Measurements from ENCODE around the gene PIK3CB. TPM values are rescaled to one million over a fixed set of nuclear protein-coding genes. Genes with fewer than 3 reads are reported as not detected.
"Not testable (repeated sequence)": the region's sequence is repeated elsewhere in the genome, so short reads cannot be mapped to it uniquely, and the experiment has no call there.

PIK3CB gene
- total RNA-seq, 2 experiments from 2014 or later: 13.5 to 14.4 TPM

GRCh38 chr3:138694287-138695007, 140.3 kb downstream of the PIK3CB start:
- H3K4me1 Mint-ChIP-seq: no peaks in the 10 kb centered on the region
- POLR2A ChIA-PET: interaction anchor here (0.7 to 2.3 kb wide), 2 partner anchors 100 to 221 kb away, joined by 3 to 7 read pairs; partner anchors contain the start of gene CEP70
- H3K4me3 Mint-ChIP-seq: no peak overlapping the region
- H3K27me3 Mint-ChIP-seq: no peaks in the 10 kb centered on the region
- H3K36me3 Mint-ChIP-seq (ENCODE audit: low read depth): peaks cover 3% of the 10 kb centered on the region
- H3K9me3 Mint-ChIP-seq: no peaks in the 10 kb centered on the region
- no peak overlapping the region for H3K27ac Mint-ChIP-seq
- no peak for DNase-seq
- CTCF ChIA-PET: interaction anchor here (1.3 to 14.9 kb wide), 3 partner anchors 100 to 242 kb away, joined by 5 to 405 read pairs (median 5); partner anchors contain the start of gene CEP70

DNA sequence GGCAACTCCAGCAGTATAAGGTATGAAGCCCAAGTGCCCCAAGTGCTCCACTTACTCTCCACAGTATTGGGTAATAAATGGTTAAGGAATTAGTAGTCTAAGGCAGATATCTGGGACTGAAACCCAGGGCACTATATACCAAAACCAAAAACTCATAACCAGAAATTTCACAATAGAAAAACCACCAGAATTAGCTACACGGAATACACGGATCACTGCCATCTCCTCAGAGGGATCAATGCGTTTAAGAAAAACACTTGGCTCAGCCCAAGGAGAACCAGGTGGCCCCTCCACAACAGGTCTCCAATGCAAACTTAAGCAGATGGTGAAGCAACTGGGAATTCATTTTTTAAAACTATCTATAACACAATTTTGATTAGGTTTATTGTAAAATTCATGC, 142.6 kb downstream of the PIK3CB start:
- CTCF ChIA-PET: interaction anchor here (14.9 kb wide), 1 partner anchor 226 kb away, joined by 405 read pairs; no protein-coding TSS in a partner anchor
- peaks cover 5% of the 10 kb centered on the region for H3K36me3 Mint-ChIP-seq (ENCODE audit: low read depth)
- POLR2A ChIA-PET: no interaction called here

DNA sequence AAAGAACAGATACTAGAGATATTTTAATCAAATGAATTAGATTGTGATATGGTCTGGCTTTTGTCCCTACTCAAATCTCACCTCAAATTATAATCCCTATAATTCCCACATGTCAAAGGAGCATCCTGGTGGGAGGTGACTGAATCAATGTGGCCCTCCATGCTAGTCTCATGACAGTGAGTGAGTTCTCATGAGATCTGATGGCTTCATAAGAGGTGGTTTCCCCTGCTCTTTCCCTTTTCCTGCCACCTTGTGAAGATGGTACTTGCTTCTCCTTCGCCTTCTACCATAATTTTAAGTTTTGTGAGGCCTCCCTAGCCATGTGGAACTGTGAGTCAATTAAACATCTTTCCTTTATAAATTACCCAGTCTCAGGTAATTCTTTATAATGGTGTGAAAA, 143.4 kb downstream of the PIK3CB start:
- ChIA-PET CTCF (interaction anchor here (5.3 to 14.9 kb wide), 2 partner anchors 224 to 227 kb away, joined by 45 to 405 read pairs; no protein-coding TSS in a partner anchor), POLR2A (no interaction called here)
- no peak overlapping the region for H3K27ac Mint-ChIP-seq
- peaks cover 10% of the 10 kb centered on the region for H3K4me1 Mint-ChIP-seq
- no peaks in the 10 kb centered on the region for H3K9me3 Mint-ChIP-seq
- H3K36me3 Mint-ChIP-seq (ENCODE audit: low read depth): peaks cover 5% of the 10 kb centered on the region
- no peaks in the 10 kb centered on the region for H3K27me3 Mint-ChIP-seq
- no peak overlapping the region for H3K4me3 Mint-ChIP-seq
- DNase-seq: no peak

More for the DNA sequence above, 142.6 kb downstream of the PIK3CB start:
- Mint-ChIP-seq H3K4me3 (no peak overlapping the region), H3K4me1 (peaks cover 3% of the 10 kb centered on the region), H3K27me3 (no peaks in the 10 kb centered on the region), H3K9me3 (no peaks in the 10 kb centered on the region), H3K27ac (no peak overlapping the region)
- no peak for DNase-seq

DNA sequence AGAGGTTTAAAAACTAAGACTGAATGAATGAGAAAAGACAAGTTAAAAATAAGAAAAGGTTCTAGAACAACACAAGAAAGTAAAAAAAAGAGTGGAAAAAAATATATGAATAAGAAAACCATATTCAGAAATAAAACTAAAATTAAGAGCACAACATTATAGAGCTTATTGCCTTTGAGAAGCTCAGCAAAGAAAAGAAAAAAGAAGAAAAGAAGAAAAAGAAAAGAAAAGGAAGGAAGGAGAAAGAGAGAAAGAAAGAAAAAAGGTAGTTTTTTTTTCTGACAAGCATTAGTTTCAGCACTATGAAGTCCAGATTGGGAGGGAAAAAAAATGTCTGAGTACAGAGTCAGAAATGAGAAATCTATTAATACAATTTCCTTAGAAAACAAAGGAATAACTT, 144.7 kb downstream of the PIK3CB start:
- peaks cover 10% of the 10 kb centered on the region for H3K4me1 Mint-ChIP-seq

DNA sequence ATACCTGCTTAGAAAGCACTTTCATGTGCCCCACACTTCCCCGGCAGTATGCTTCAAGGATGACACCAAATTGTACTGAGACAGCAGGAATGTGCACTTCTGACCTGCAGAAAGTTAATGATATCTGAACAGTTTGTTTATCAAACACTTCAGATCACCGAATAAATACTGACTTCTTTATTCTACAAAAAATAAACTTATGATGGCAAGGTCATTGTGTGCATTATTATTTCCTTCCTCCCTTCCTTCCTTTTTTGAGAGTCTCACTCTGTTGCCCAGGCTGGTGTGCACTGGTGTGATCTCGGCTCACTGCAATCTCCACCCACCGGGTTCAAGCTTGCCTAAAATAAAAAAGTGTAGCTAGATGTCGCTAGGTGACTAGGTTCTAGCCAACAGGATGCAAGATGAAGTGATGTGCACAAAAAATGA, 145.8 kb downstream of the PIK3CB start:
- no peak for DNase-seq
- Mint-ChIP-seq H3K27me3 (no peaks in the 10 kb centered on the region), H3K4me3 (no peak overlapping the region), H3K27ac (no peak overlapping the region), H3K4me1 (peaks cover 10% of the 10 kb centered on the region), H3K9me3 (no peaks in the 10 kb centered on the region), H3K36me3 (ENCODE audit: low read depth) (peaks cover 5% of the 10 kb centered on the region)
- POLR2A ChIA-PET: no interaction called here
- CTCF ChIA-PET: interaction anchor here (0.6 to 5.3 kb wide), 7 partner anchors 10 to 234 kb away, joined by 3 to 45 read pairs (median 4); no protein-coding TSS in a partner anchor

More for the DNA sequence above, 144.7 kb downstream of the PIK3CB start:
- POLR2A ChIA-PET: no interaction called here
- H3K27me3 Mint-ChIP-seq: no peaks in the 10 kb centered on the region
- CTCF ChIA-PET: interaction anchor here (0.7 to 5.3 kb wide), 5 partner anchors 9 to 245 kb away, joined by 4 to 45 read pairs (median 6); no protein-coding TSS in a partner anchor
- H3K9me3 Mint-ChIP-seq: no peaks in the 10 kb centered on the region
- H3K36me3 Mint-ChIP-seq (ENCODE audit: low read depth): peaks cover 5% of the 10 kb centered on the region
- H3K4me3 Mint-ChIP-seq: no peak overlapping the region
- H3K27ac Mint-ChIP-seq: no peak overlapping the region
- DNase-seq: no peak

DNA sequence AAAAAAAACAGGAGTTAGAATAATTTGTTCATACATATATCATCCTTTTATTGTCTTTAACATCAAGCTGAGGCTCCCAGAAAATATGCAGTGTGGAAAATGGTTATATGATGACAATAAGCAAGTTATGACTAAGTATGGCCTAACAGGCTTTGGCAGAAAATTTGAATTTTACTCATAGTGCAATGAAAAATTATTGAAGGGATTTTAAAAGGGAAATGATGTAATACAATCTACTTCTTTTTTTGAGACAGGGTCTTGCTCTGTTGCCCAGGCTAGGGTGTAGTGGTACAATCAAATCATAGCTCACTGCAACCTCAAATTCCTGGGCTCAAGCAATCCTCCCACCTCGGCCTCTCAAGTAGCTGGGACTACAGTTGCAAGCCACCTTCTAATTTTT, 147.5 kb downstream of the PIK3CB start:
- CTCF ChIA-PET: interaction anchor here (0.6 to 5.3 kb wide), 2 partner anchors 190 to 228 kb away, joined by 5 to 45 read pairs; no protein-coding TSS in a partner anchor
- H3K27ac Mint-ChIP-seq: no peak overlapping the region
- no peaks in the 10 kb centered on the region for H3K27me3 Mint-ChIP-seq
- H3K4me3 Mint-ChIP-seq: no peak overlapping the region
- DNase-seq: no peak
- peaks cover 10% of the 10 kb centered on the region for H3K4me1 Mint-ChIP-seq
- POLR2A ChIA-PET: no interaction called here
- no peaks in the 10 kb centered on the region for H3K9me3 Mint-ChIP-seq
- peaks cover 12% of the 10 kb centered on the region for H3K36me3 Mint-ChIP-seq (ENCODE audit: low read depth)

DNA sequence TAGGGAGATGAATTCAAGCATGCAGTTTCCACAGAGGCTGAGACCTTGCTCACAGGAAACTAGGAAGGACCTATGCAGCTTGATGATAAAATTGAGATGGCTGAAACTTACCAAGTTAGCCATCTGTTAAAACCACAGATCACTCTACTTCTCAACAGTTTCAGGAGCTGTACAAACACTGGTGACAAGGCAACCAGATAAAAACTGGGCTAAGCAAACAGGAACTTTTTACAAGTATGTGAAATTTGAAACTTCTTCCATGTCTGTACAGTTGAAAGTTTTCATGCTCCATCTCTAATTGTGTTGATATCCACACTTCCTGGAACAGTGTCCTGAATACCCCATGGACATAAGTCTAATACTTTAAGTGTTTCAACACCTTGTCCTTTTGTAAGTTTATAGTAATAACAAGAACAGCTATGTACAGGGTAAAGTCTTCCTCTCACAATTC, 147.9 kb downstream of the PIK3CB start:
- Mint-ChIP-seq H3K27me3 (no peaks in the 10 kb centered on the region), H3K4me3 (no peak overlapping the region), H3K27ac (no peak overlapping the region), H3K4me1 (peaks cover 10% of the 10 kb centered on the region), H3K9me3 (no peaks in the 10 kb centered on the region), H3K36me3 (ENCODE audit: low read depth) (peaks cover 12% of the 10 kb centered on the region)
- ChIA-PET CTCF (interaction anchor here (0.6 to 5.3 kb wide), 2 partner anchors 190 to 228 kb away, joined by 5 to 45 read pairs; no protein-coding TSS in a partner anchor), POLR2A (no interaction called here)
- no peak for DNase-seq

- no peak for DNase-seq
- no peaks in the 10 kb centered on the region for H3K27me3 Mint-ChIP-seq
- H3K27ac Mint-ChIP-seq: no peak overlapping the region
- peaks cover 10% of the 10 kb centered on the region for H3K4me1 Mint-ChIP-seq
- peaks cover 12% of the 10 kb centered on the region for H3K36me3 Mint-ChIP-seq (ENCODE audit: low read depth)
- H3K9me3 Mint-ChIP-seq: no peaks in the 10 kb centered on the region
- ChIA-PET POLR2A (no interaction called here), CTCF (no interaction called here)
- no peak overlapping the region for H3K4me3 Mint-ChIP-seq
Observed at GRCh38 chr3:138684396-138684795, 150.3 kb downstream of the PIK3CB start.

GRCh38 chr3:138682648-138683047, 152.1 kb downstream of the PIK3CB start:
- ChIA-PET POLR2A (no interaction called here), CTCF (interaction anchor here (0.9 to 1.1 kb wide), 2 partner anchors 203 to 241 kb away, joined by 3 read pairs; no protein-coding TSS in a partner anchor)
- DNase-seq: no peak
- Mint-ChIP-seq H3K4me1 (peaks cover 9% of the 10 kb centered on the region), H3K4me3 (no peak overlapping the region), H3K27me3 (no peaks in the 10 kb centered on the region), H3K27ac (no peak overlapping the region), H3K9me3 (no peaks in the 10 kb centered on the region), H3K36me3 (ENCODE audit: low read depth) (peaks cover 9% of the 10 kb centered on the region)

DNA sequence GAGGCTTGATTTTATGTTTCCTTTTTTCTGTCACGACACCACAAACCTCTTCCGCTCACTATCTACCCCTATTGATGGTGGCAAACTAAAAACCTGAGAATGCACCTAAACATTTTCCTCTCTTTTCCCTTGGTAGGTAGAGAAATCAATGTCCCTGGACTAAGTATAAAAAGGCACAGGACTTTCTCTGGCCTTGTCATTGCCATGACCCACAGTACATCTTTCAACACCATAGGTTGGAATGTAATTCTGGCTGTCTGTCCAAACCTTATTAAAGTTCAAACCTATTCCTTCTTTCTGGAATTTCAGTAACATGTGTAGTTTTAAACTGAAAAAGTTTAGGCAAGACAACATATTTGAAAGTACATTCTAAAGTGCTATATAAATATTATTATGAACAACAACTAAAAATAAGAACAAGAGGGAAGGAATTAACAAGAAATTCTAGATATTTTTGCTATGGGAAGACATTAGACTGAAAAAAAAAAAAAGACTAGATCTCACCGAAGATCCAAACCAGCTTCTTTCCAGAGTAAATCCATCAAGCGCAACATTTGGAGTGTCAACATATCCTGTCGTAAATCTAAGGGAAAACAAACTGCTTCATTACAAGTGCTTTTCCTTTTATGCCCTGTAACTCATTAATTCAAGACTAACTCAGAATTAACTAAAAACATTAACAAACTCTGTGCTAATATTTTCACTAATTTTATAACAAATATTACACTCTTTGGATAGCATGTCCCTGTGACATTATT, 153.1 kb downstream of the PIK3CB start:
- no peaks in the 10 kb centered on the region for H3K27me3 Mint-ChIP-seq
- no peak overlapping the region for H3K27ac Mint-ChIP-seq
- H3K9me3 Mint-ChIP-seq: no peaks in the 10 kb centered on the region
- ChIA-PET POLR2A (no interaction called here), CTCF (interaction anchor here (0.7 to 1.3 kb wide), 3 partner anchors 202 to 259 kb away, joined by 3 to 4 read pairs (median 3); no protein-coding TSS in a partner anchor)
- H3K4me3 Mint-ChIP-seq: no peak overlapping the region
- H3K36me3 Mint-ChIP-seq (ENCODE audit: low read depth): peaks cover 11% of the 10 kb centered on the region
- DNase-seq: no peak
- H3K4me1 Mint-ChIP-seq: peaks cover 2% of the 10 kb centered on the region

- DNase-seq, H3K27ac Mint-ChIP-seq, H3K4me3 Mint-ChIP-seq, H3K4me1 Mint-ChIP-seq, POLR2A ChIA-PET, H3K9me3 Mint-ChIP-seq, H3K27me3 Mint-ChIP-seq: not testable (repeated sequence)
- CTCF ChIA-PET: interaction anchor here (0.7 to 1.3 kb wide), 3 partner anchors 242 to 358 kb away, joined by 3 to 4 read pairs (median 3); no protein-coding TSS in a partner anchor
- peaks cover 15% of the 10 kb centered on the region for H3K36me3 Mint-ChIP-seq (ENCODE audit: low read depth)
Observed at GRCh38 chr3:138680974-138681373, 153.8 kb downstream of the PIK3CB start.

DNA sequence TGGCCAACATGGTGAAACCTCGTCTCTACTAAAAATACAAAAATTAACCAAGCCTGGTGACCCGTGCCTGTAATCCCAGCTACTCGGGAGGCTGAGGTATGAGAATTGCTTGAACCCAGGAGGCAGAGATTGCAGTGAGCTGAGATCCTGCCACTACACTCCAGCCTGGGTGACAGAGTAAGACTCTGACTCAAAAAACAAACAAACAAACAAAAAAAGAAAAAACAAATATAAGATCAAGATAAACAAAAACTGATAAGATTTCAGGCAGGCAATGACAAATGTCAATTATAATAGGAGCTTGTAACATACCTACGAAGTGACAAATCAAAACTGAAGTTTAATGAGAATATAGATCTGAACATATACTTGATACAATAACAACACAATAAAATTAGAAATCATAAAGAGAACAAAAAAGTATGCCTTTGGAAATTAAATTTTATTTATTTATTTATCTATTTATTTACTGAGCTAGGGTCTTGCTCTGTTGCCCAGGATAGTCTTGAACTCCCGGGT, 155.8 kb downstream of the PIK3CB start:
- Mint-ChIP-seq H3K36me3 (ENCODE audit: low read depth) (peaks cover 32% of the 10 kb centered on the region), H3K4me3 (no peak overlapping the region), H3K4me1 (no peaks in the 10 kb centered on the region), H3K9me3 (peaks cover 12% of the 10 kb centered on the region), H3K27ac (no peak overlapping the region), H3K27me3 (no peaks in the 10 kb centered on the region)
- ChIA-PET CTCF (interaction anchor here (1.0 to 1.6 kb wide), 3 partner anchors 10 to 245 kb away, joined by 3 to 6 read pairs (median 4); no protein-coding TSS in a partner anchor), POLR2A (no interaction called here)
- no peak for DNase-seq
